K562 (cell line): Measurements from ENCODE around the gene SSBP1. TPM values are rescaled to one million over a fixed set of nuclear protein-coding genes. Genes with fewer than 3 reads are reported as not detected.

Experiments
- CCNT2 ChIP-seq: IDR thresholded peaks from 2 replicates; pipeline ENCODE4 v1.6.1; 2011; ENCODE audit warnings: borderline replicate concordance, low read depth, mild to moderate bottlenecking, moderate library complexity, mixed read lengths, low read length; ENCODE audit not compliant: insufficient read length; ENCODE audit errors: extremely low read depth
- CXXC5 ChIP-seq: fragments of 250-450 bp; sonication (Bioruptor Pico); IDR thresholded peaks from 2 replicates; pipeline ENCODE4 v1.8.0; 2022; ENCODE audit warnings: inconsistent platforms, mild to moderate bottlenecking, moderate library complexity
- DDX20 ChIP-seq: fragments of 450-650 bp; IDR thresholded peaks from 2 replicates; pipeline ENCODE4 v1.6.1; 2016; ENCODE audit warnings: missing genetic modification characterization, low read depth, mild to moderate bottlenecking, missing compliant biosample characterization, moderate library complexity
- HNRNPUL1 ChIP-seq: fragments of 200-400 bp; formaldehyde crosslinking; IDR thresholded peaks from 2 replicates; pipeline ENCODE4 v1.6.1; 2017; ENCODE audit warnings: low read length
- MEF2A ChIP-seq: IDR thresholded peaks from 2 replicates; pipeline ENCODE4 v1.6.1; 2011; ENCODE audit warnings: low read depth, mild to moderate bottlenecking, low read length, moderate library complexity; ENCODE audit not compliant: control insufficient read depth
- MXD1 ChIP-seq: fragments of 250-450 bp; sonication (Bioruptor Pico); IDR thresholded peaks from 2 replicates; pipeline ENCODE4 v1.8.0; 2021; ENCODE audit warnings: borderline replicate concordance, mild to moderate bottlenecking, moderate library complexity; ENCODE audit not compliant: poor library complexity, severe bottlenecking
- NKRF ChIP-seq: fragments of 450-650 bp; IDR thresholded peaks from 2 replicates; pipeline ENCODE4 v1.6.1; 2016; ENCODE audit warnings: borderline replicate concordance
- POLR2G ChIP-seq: fragments of 200-400 bp; formaldehyde crosslinking; IDR thresholded peaks from 2 replicates; pipeline ENCODE4 v1.6.1; 2017; ENCODE audit warnings: low read depth, mild to moderate bottlenecking, antibody characterized with exemption, low read length, moderate library complexity
- POU5F1 ChIP-seq: fragments of 150-350 bp; IDR thresholded peaks from 2 replicates; pipeline ENCODE4 v1.6.1; 2014; ENCODE audit warnings: borderline replicate concordance, low read length, low read depth, mild to moderate bottlenecking; ENCODE audit not compliant: partially characterized antibody
- RAD21 ChIP-seq, 2 experiments: fragments of 250-450 bp in 1 of 2; fragments of 450-650 bp in 1 of 2; sonication (Bioruptor Pico) in 1 of 2; formaldehyde crosslinking in 1 of 2; IDR thresholded peaks in 1 of 2; conservative IDR thresholded peaks in 1 of 2; 2 replicates each; pipeline versions ENCODE4 v1.4.0 to v1.8.0; 2020 to 2022; ENCODE audit warnings: mild to moderate bottlenecking in 2 of 2, moderate library complexity in 1 of 2
- SIN3B ChIP-seq: fragments of 450-650 bp; IDR thresholded peaks from 2 replicates; pipeline ENCODE4 v1.6.1; 2017; ENCODE audit warnings: low read depth, mild to moderate bottlenecking, moderate library complexity
- SMARCB1 ChIP-seq: IDR thresholded peaks from 2 replicates; pipeline ENCODE4 v1.6.1; 2011; ENCODE audit warnings: improper control_type of control experiment, low read depth; ENCODE audit not compliant: insufficient read length
- STAT5A ChIP-seq: IDR thresholded peaks from 2 replicates; pipeline ENCODE4 v1.6.1; 2012; ENCODE audit warnings: low read length, inconsistent platforms, borderline replicate concordance
- TEAD4 ChIP-seq, 2 experiments: sonication (generic) in 1 of 2; formaldehyde crosslinking in 1 of 2; IDR thresholded peaks; 2 replicates each; pipeline versions ENCODE4 v1.6.1 to v1.8.0; 2012 to 2022; ENCODE audit warnings: borderline replicate concordance in 1 of 2, inconsistent platforms in 1 of 2, low read length in 1 of 2, mild to moderate bottlenecking in 1 of 2, missing genetic modification reagents in 1 of 2
- ZBTB26 ChIP-seq: fragments of 450-650 bp; formaldehyde crosslinking; IDR thresholded peaks from 2 replicates; pipeline ENCODE4 v1.4.0; 2022; ENCODE audit warnings: missing genetic modification characterization
- ZBTB9 ChIP-seq: fragments of 450-650 bp; formaldehyde crosslinking; IDR thresholded peaks from 2 replicates; pipeline ENCODE4 v1.4.0; 2020; ENCODE audit warnings: mild to moderate bottlenecking, moderate library complexity
- ZFP1 ChIP-seq: fragments of 450-650 bp; formaldehyde crosslinking; IDR thresholded peaks from 2 replicates; pipeline ENCODE4 v1.4.0; 2020; ENCODE audit warnings: mild to moderate bottlenecking, mixed read lengths
- ZNF124 ChIP-seq: sonication (generic); formaldehyde crosslinking; IDR thresholded peaks from 2 replicates; pipeline ENCODE4 v1.8.1; 2022; ENCODE audit warnings: missing genetic modification reagents
- ZNF175 ChIP-seq: fragments of 200-800 bp; sonication (Bioruptor generic); IDR thresholded peaks from 2 replicates; pipeline ENCODE4 v1.6.1; 2016; ENCODE audit warnings: low read depth, mild to moderate bottlenecking, missing genetic modification characterization, missing compliant biosample characterization
- ZNF408 ChIP-seq: fragments of 250-450 bp; sonication (Bioruptor Pico); IDR thresholded peaks from 2 replicates; pipeline ENCODE4 v1.4.0; 2020; ENCODE audit warnings: low read depth, mild to moderate bottlenecking, moderate library complexity
- ZNF644 ChIP-seq: fragments of 200-800 bp; sonication (Bioruptor generic); IDR thresholded peaks from 2 replicates; pipeline ENCODE4 v1.6.1; 2016; ENCODE audit warnings: low read depth, missing genetic modification characterization, missing compliant biosample characterization
- polyA plus RNA-seq, 8 experiments: library from polyadenylated mRNA; depleted of rRNA in 4 of 8; stranded (reverse) in 5 of 8; unstranded in 3 of 8; fragments of >200 nt; fragmentation: Nextera tagmentation in 2 of 8; fragmentation: Illumina TruSeq in 1 of 8; extraction: Ambion mirVana in 2 of 8; extraction: Trizol in 1 of 8; gene quantifications; 2 replicates each; pipeline versions ENCODE4 v1.2.1 to v1.2.3, GENCODE V29; 2011 to 2014; ENCODE audit warnings: inconsistent platforms in 1 of 8, missing spikeins in 1 of 8
- total RNA-seq, 7 experiments: library from RNA; depleted of rRNA in 6 of 7; stranded (reverse); fragments of >200 nt in 6 of 7; fragmentation: Illumina TruSeq in 2 of 7; extraction: Trizol in 2 of 7; gene quantifications; 2 replicates each; pipeline versions ENCODE4 v1.2.1 to v1.2.3, GENCODE V29; 2011 to 2021; ENCODE audit warnings: low replicate concordance in 1 of 7

SSBP1 gene
- total and polyA plus RNA-seq, 9 of the 15 experiments (the other 6 are each of a cell fraction or from before 2014, with no cell fraction given), result 404 to 1,996 (median 835) TPM

GRCh38 chr7:141737836-141738591 lies at the start of gene SSBP1 (continued):
- peak; percentile 100 for TF ChIP-seq NKRF
- peak; percentile 52 for TF ChIP-seq CCNT2
- TF ChIP-seq ZBTB26 (CRISPR knock-in tag), result peak; percentile 96
- TF ChIP-seq ZFP1, result no peak; the same call in 1 of the 2 replicates
- TF ChIP-seq TEAD4 (IDR thresholded peaks at IDR 0.05; ENCODE audit: low read length), result peak; percentile 71; the same call in 1 of the 2 replicates
- 0 out of 2 replicates have a peak, but pooled peaks have one; percentile 53 for TF ChIP-seq TEAD4 (CRISPR knock-in tag; IDR thresholded peaks at IDR 0.05; ENCODE audit: borderline replicate concordance)
- TF ChIP-seq HNRNPUL1, result no peak
- peak; percentile 97 for TF ChIP-seq POLR2G
- peak; percentile 96 for TF ChIP-seq ZNF644 (tag)
- TF ChIP-seq POU5F1, result no peak
- TF ChIP-seq STAT5A, result peak; percentile 74; the same call in 1 of the 2 replicates
- peak; percentile 100 for TF ChIP-seq CXXC5 (CRISPR knock-in tag)
- TF ChIP-seq SIN3B, result peak; percentile 98
- TF ChIP-seq RAD21 (CRISPR knock-in tag; conservative IDR thresholded peaks at IDR 0.05 in 1 of 2, IDR thresholded peaks at IDR 0.05 in 1 of 2), result peak; percentile 47 to 48
- no peak for TF ChIP-seq ZNF408 (CRISPR knock-in tag)
- 0 out of 2 replicates have a peak, but pooled peaks have one; percentile 86 for TF ChIP-seq ZNF175 (CRISPR knock-in tag)
- peak; percentile 88 for TF ChIP-seq ZBTB9 (CRISPR knock-in tag)
- TF ChIP-seq ZNF124 (CRISPR knock-in tag), result no peak
- no peak for TF ChIP-seq SMARCB1
- TF ChIP-seq DDX20 (tag), result no peak
- peak; percentile 64 for TF ChIP-seq MXD1 (CRISPR knock-in tag)
- peak; percentile 77 for TF ChIP-seq MEF2A
